BLaER1 (cell line): ENCODE measurements around the gene ESPN.
A peak's percentile ranks its signal among the peaks of the same experiment; 100 is the strongest.
"Not testable (repeated sequence)": the region's sequence is repeated elsewhere in the genome, so short reads cannot be mapped to it uniquely, and the experiment has no call there.

Experiments used
- H3K27ac ChIP-seq: shearing (Covaris generic); formaldehyde crosslinking; 2 replicates; pipeline ENCODE4 v1.8.1; 2022
- H3K27me3 ChIP-seq: shearing (Covaris generic); formaldehyde crosslinking; 2 replicates; pipeline ENCODE4 v1.8.1; 2022
- H3K36me3 ChIP-seq: shearing (Covaris generic); formaldehyde crosslinking; 2 replicates; pipeline ENCODE4 v1.8.1; 2022
- H3K4me1 ChIP-seq: shearing (Covaris generic); formaldehyde crosslinking; 2 replicates; pipeline ENCODE4 v1.8.1; 2022
- H3K4me2 ChIP-seq: shearing (Covaris generic); formaldehyde crosslinking; 2 replicates; pipeline ENCODE4 v1.8.1; 2022
- H3K4me3 ChIP-seq: shearing (Covaris generic); formaldehyde crosslinking; 2 replicates; pipeline ENCODE4 v1.8.1; 2022
- H3K9ac ChIP-seq: shearing (Covaris generic); formaldehyde crosslinking; 2 replicates; pipeline ENCODE4 v1.8.1; 2022
- H3K9me3 ChIP-seq: shearing (Covaris generic); formaldehyde crosslinking; 2 replicates; pipeline ENCODE4 v1.8.1; 2022
- H4K20me1 ChIP-seq: shearing (Covaris generic); formaldehyde crosslinking; 2 replicates; pipeline ENCODE4 v1.8.1; 2022
- Cebpa-rat ChIP-seq: shearing (Covaris generic); IDR thresholded peaks from 2 replicates; pipeline ENCODE4 v1.8.1; 2022

The ESPN gene

DNA sequence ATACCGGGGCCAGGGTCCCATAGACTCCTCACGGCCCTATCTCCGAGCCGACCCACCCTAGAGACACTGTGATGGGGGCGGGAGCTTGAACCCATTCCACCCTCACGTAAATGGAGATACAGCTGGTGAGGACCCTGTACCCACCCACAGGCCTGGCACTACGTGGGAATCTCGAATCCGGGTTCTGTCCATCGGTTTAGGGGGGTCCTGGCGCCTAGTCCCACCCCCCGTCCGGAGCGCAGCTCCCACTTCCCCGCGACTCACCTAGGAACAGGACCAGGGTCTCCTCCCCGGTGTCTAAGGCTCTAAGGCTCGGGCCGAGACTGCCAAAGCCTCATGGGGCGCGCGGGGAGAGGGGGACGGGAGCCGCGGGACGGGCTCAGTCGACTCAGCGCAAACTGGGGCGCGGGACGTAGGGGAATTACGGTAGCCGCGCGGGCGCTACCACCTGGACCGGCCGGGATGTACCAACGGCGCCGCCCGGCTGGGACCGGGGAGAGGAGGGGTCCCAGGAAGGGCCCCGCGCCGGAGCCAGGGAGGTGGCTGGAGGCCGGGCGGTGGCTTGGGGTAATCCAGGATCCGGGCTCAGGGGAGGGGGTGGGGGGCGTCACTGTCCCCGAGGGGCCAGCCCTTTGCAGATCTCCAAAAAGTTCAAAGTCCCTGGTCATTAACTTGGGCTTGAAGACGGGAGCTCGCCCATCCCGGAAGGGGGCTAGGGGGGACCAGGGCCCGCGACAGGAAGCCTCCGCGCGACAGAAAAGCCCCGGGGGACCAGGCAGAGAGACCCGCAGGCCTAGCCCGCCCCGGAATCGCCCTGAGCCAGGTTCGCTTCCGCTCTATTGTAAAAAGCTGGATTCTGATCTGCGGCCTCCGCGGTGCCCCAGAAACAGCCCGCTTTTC is 65.9 kb downstream of the ESPN start:
- Histone ChIP-seq H3K27me3 (peaks cover 24% of the 10 kb centered on the region), H3K27ac (peak overlapping the region; percentile 83), H4K20me1 (peaks cover 24% of the 10 kb centered on the region), H3K4me1 (peaks cover 60% of the 10 kb centered on the region), H3K9ac (peak overlapping the region; percentile 79), H3K4me2 (peak overlapping the region; percentile 99), H3K9me3 (no peaks in the 10 kb centered on the region), H3K36me3 (no peaks in the 10 kb centered on the region), H3K4me3 (peak overlapping the region; percentile 75)
- TF ChIP-seq Cebpa-rat = no peak

DNA sequence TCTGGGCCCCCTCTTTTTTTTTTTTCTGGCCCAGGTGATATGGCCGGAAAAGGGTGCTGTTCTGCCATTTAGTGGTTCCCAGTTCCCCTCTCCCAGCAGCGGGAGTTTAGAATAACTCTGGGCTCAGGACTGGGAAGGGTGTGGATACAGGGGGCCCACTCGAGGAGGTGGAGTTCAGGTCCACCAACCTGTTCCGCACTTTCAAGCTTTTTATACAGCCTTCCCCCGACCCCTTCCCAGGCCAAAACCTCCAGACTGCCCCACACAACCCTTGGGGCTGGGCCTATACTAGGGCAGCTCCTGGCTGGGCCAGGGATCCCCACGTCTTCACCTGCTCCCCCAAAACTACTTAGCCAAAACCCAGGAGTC is 66.5 kb downstream of the ESPN start:
- Histone ChIP-seq H3K4me2 (peak overlapping the region; percentile 99), H3K27ac (peak overlapping the region; percentile 83), H3K9me3 (no peaks in the 10 kb centered on the region), H3K4me1 (peaks cover 63% of the 10 kb centered on the region), H3K27me3 (peaks cover 17% of the 10 kb centered on the region), H3K9ac (peak overlapping the region; percentile 79), H3K36me3 (no peaks in the 10 kb centered on the region), H3K4me3 (peak overlapping the region; percentile 75), H4K20me1 (peaks cover 21% of the 10 kb centered on the region)
- no peak for TF ChIP-seq Cebpa-rat

DNA sequence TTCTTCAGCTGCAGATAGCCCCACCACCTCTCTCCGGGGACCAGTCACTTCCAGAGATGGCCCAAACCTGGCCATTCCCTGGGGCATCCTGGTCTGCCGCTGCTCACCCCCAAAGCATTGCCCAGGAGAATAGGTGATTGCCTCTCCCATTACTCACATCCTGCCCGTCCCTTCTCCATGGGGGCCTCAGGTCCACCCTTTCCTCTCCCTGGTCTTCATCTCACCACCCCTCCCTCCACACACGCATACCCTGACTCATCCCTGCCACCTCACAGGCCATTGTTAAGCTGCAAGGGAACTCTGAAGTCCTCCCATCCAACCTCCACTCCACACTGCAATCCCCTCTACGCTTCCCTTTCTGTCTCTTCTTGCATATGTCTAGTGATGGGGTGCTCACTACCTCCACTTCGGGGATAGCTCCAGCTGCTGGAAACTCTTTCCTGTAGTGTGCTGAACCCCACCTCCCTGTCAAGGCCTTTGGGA is 66.9 kb downstream of the ESPN start, which contains the start of gene PLEKHG5:
PLEKHG5 (minus strand) TSS at position 188 of the 483 bp plus-strand sequence. CDS start 14,096 bp downstream, outside the sequence.
- Histone ChIP-seq H3K27ac (peak within 1 kb of the TSS; percentile 83), H4K20me1 (peaks cover 22% of the 10 kb centered on the region; the same call in 1 of the 2 replicates), H3K9me3 (no peaks in the 10 kb centered on the region), H3K4me2 (peak within 1 kb of the TSS; percentile 99), H3K36me3 (no peaks in the 10 kb centered on the region), H3K27me3 (peaks cover 17% of the 10 kb centered on the region), H3K9ac (peak within 1 kb of the TSS; percentile 79), H3K4me1 (peaks cover 63% of the 10 kb centered on the region), H3K4me3 (peak within 1 kb of the TSS; percentile 75)
- TF ChIP-seq Cebpa-rat = no peak

DNA sequence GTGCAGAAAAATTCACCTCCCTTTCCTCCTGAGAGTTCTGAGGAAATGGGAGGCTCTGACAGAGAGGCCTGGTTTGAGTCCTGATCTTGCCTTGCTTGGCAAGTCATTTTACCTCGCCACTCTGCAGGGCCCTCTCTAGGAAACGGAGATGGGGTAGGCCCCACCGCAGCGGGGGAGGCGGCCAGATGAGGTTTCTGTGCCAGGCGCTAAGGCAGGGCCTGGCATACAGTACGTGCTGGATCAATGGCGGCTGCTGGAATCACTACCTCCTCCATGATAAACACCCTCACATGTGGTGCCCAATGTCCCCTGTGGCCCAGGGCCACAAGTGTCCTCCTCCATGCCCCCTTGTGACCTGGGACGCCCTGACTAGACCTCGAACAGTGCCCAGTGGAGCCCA is 67.4 kb downstream of the ESPN start:
- peak overlapping the region; percentile 55 for H3K27ac ChIP-seq
- TF ChIP-seq Cebpa-rat = no peak
- peaks cover 22% of the 10 kb centered on the region; the same call in 1 of the 2 replicates for H4K20me1 ChIP-seq
- peak overlapping the region; percentile 99 for H3K4me2 ChIP-seq
- H3K9ac ChIP-seq = no peak overlapping the region
- no peaks in the 10 kb centered on the region for H3K36me3 ChIP-seq
- H3K27me3 ChIP-seq = peaks cover 13% of the 10 kb centered on the region
- no peaks in the 10 kb centered on the region for H3K9me3 ChIP-seq
- H3K4me1 ChIP-seq = peaks cover 68% of the 10 kb centered on the region
- peak overlapping the region; percentile 75 for H3K4me3 ChIP-seq

DNA sequence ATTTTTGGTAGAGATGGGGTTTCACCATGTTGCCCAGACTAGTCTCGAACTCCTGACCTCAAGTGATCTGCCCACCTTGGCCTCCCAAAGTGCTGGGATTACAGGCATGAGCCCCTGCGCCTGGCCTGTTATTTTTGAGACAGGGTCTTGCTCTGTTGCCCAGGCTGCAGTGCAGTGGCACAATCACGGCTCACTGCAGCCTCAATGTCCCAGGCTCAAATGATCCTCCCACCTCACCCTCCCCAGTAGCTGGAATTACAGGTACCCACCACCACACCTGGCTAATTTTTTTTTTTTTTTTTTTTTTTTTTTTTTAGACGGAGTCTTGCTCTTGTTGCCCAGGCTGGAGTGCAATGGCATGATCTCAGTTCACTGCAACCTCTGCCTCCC is 69.3 kb downstream of the ESPN start:
- H3K27me3 ChIP-seq, H3K36me3 ChIP-seq, H3K4me2 ChIP-seq, H3K9me3 ChIP-seq, H3K27ac ChIP-seq, H3K9ac ChIP-seq, H3K4me3 ChIP-seq: not testable (repeated sequence)
- Histone ChIP-seq H4K20me1 (peaks cover 13% of the 10 kb centered on the region; the same call in 1 of the 2 replicates), H3K4me1 (peaks cover 77% of the 10 kb centered on the region)

DNA sequence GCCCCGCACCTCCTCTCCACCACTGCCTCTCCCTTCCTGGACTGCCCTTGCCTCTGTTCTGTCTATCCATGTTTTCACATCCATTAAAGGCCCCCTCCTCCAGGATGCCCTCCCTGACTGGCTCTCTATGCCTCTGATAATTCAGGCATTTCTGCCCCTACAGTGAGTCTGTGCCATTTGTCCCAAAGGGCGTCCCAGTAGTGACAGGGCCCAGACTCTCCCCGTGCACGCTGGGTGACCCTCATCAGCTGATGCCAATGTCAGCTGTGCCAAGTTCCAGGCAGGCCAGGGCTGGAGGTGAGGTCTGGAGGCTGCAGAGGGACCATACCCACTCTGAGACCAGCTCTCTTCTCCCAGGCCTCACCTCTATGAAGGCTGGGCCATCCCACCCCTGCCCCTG is 70.1 kb downstream of the ESPN start:
- 0 out of 2 replicates have a peak overlapping the region, but pooled peaks have one; percentile 17 for H3K4me2 ChIP-seq
- TF ChIP-seq Cebpa-rat = no peak
- peaks cover 77% of the 10 kb centered on the region for H3K4me1 ChIP-seq
- 0 out of 2 replicates have a peak, but pooled peaks cover 6% of the 10 kb centered on the region for H4K20me1 ChIP-seq
- H3K4me3 ChIP-seq = no peak overlapping the region
- H3K9me3 ChIP-seq = no peaks in the 10 kb centered on the region
- peaks cover 5% of the 10 kb centered on the region; the same call in 1 of the 2 replicates for H3K27me3 ChIP-seq
- H3K27ac ChIP-seq = no peak overlapping the region
- no peak overlapping the region for H3K9ac ChIP-seq
- H3K36me3 ChIP-seq = no peaks in the 10 kb centered on the region

DNA sequence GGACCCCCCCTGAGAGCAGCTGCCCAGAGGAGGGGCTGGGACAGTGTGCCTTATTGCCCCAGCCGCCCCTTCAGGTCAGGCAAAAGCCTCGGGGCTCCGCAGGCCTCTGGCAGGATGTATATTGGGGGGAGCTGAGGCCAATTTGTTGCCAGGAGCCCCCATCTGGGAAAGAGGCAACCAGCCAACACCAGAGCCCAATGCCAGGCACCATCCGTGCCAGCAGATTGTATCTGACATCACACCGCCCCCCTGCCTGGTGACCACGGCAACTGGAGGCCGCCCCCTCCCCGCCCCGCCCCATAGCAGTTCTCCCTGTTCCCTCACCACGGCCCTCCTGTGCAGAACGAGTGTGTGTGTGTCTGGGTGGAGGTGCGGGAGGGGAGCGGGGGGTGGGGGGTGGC is 70.5 kb downstream of the ESPN start:
- Histone ChIP-seq H3K4me1 (peaks cover 77% of the 10 kb centered on the region), H3K4me2 (peak overlapping the region; percentile 96), H3K9me3 (no peaks in the 10 kb centered on the region), H3K36me3 (no peaks in the 10 kb centered on the region), H3K27ac (no peak overlapping the region), H3K27me3 (peaks cover 5% of the 10 kb centered on the region; the same call in 1 of the 2 replicates), H3K9ac (no peak overlapping the region), H3K4me3 (no peak overlapping the region), H4K20me1 (0 out of 2 replicates have a peak, but pooled peaks cover 6% of the 10 kb centered on the region)
- TF ChIP-seq Cebpa-rat = no peak

DNA sequence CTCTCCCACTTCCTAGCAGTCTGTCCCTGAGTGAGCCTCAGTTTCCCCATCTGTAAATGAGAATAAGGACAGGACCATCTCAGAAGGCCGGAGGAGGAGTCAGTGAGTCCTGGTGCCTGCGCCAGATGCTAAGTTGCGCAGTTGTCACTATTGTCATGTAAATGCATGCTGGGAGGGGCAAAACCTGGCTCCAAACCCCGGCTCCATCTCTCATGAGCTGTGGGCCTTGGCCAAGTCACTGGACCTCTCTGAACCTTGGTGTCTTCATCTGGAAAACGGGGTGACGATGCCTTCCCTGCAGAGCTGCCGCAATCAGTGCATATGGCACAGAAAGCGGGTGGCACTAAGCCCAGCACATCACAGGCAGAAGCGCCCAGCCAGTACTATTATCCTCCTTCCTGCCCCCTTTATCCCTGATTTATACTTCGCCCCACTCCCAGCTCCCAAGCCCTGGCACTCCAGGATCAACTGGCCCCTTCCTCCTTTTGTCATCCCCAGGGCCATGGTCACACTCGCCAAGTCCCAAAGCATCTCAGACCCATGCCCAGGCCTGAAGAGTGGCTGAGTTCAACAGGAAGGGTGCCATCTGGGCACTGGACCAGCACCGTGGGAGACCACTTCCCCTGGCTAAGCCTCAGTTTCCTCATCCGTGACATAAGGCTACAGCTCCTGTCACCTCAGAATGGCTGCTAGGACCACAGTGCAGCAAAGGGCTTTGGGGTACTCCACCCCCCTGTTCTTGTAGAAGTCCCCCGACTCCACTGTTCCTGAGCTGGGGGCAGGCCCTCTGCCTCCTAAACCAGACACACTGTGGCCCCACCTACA is 71.2 kb downstream of the ESPN start:
- Histone ChIP-seq H3K36me3 (no peaks in the 10 kb centered on the region), H3K4me2 (peak overlapping the region; percentile 96), H3K27me3 (peaks cover 5% of the 10 kb centered on the region; the same call in 1 of the 2 replicates), H3K9ac (peak overlapping the region; percentile 36; the same call in 1 of the 2 replicates), H4K20me1 (0 out of 2 replicates have a peak, but pooled peaks cover 6% of the 10 kb centered on the region), H3K4me3 (peak overlapping the region; percentile 69; the same call in 1 of the 2 replicates), H3K9me3 (no peaks in the 10 kb centered on the region), H3K27ac (no peak overlapping the region), H3K4me1 (peaks cover 78% of the 10 kb centered on the region)
- no peak for TF ChIP-seq Cebpa-rat

DNA sequence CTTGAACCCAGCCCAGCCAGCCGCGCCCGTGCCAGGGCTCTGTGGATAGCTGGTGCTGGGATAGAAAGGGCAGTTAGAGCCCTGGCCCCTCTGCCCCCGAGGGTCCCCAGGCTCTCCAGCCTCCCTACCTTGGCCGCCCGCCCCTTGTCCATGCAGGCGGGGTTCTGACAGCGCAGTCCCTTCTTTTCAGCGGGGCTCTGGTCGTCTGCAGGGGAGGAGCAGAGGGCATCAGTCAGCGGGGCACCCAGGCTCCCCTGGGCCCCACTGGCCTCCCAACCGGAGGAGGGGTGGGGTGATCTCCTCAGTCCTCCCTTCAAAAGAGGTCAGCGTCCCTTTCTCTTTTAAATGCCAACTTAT is 71.8 kb downstream of the ESPN start:
- Histone ChIP-seq H4K20me1 (0 out of 2 replicates have a peak, but pooled peaks cover 6% of the 10 kb centered on the region), H3K9ac (peak overlapping the region; percentile 36), H3K36me3 (no peaks in the 10 kb centered on the region), H3K27me3 (peaks cover 5% of the 10 kb centered on the region; the same call in 1 of the 2 replicates), H3K9me3 (no peaks in the 10 kb centered on the region), H3K27ac (no peak overlapping the region), H3K4me3 (peak overlapping the region; percentile 69), H3K4me2 (peak overlapping the region; percentile 96), H3K4me1 (peaks cover 78% of the 10 kb centered on the region)
- no peak for TF ChIP-seq Cebpa-rat
